HepG2 (cell line): ENCODE data around the gene CFAP97. TPM values are rescaled to one million over a fixed set of nuclear protein-coding genes. Genes with fewer than 3 reads are reported as not detected.
A peak's percentile ranks its signal among the peaks of the same experiment; 100 is the strongest.

Experiments used
- CBX2 ChIP-seq, 2 experiments: fragments of 200-600 bp in 1 of 2; sonication (generic); formaldehyde crosslinking in 1 of 2; IDR thresholded peaks; 2 replicates each; pipeline versions ENCODE4 v1.7.0 to v1.8.1; 2018 to 2022; ENCODE audit warnings: low read depth in 2 of 2, low read length in 1 of 2, mild to moderate bottlenecking in 1 of 2, missing genetic modification reagents in 1 of 2
- FOXK1 ChIP-seq: sonication (generic); formaldehyde crosslinking; IDR thresholded peaks from 2 replicates; pipeline ENCODE4 v1.4.0; 2020; ENCODE audit warnings: low read depth, missing genetic modification reagents, borderline replicate concordance
- HMGA1 ChIP-seq: sonication (generic); formaldehyde crosslinking; conservative IDR thresholded peaks from 2 replicates; pipeline ENCODE4 v1.4.0; 2020; ENCODE audit warnings: missing genetic modification reagents
- HNRNPUL1 ChIP-seq: fragments of 200-400 bp; formaldehyde crosslinking; IDR thresholded peaks from 2 replicates; pipeline ENCODE4 v1.6.1; 2017; ENCODE audit warnings: low read depth, mild to moderate bottlenecking, low read length, moderate library complexity
- PRPF4 ChIP-seq: fragments of 200-400 bp; formaldehyde crosslinking; IDR thresholded peaks from 2 replicates; pipeline ENCODE4 v1.6.1; 2016; ENCODE audit warnings: low read length, low read depth; ENCODE audit not compliant: poor library complexity, severe bottlenecking
- SOX5 ChIP-seq: IDR thresholded peaks from 2 replicates; pipeline ENCODE4 v1.6.1; 2016; ENCODE audit warnings: borderline replicate concordance
- SOX6 ChIP-seq, 2 experiments: fragments of 450-650 bp in 1 of 2; sonication (generic) in 1 of 2; formaldehyde crosslinking in 1 of 2; IDR thresholded peaks; 2 replicates each; pipeline versions ENCODE4 v1.4.0 to v1.6.1; 2017 to 2020; ENCODE audit warnings: antibody characterized with exemption in 1 of 2, mild to moderate bottlenecking in 1 of 2, missing genetic modification reagents in 1 of 2
- TP53 ChIP-seq: sonication (generic); formaldehyde crosslinking; conservative IDR thresholded peaks from 2 replicates; pipeline ENCODE4 v1.4.0; 2020; ENCODE audit warnings: missing genetic modification reagents
- ZC3H4 ChIP-seq: sonication (generic); formaldehyde crosslinking; IDR thresholded peaks from 2 replicates; pipeline ENCODE4 v1.4.0; 2020; ENCODE audit warnings: missing genetic modification reagents, borderline replicate concordance
- ZNF652 ChIP-seq: IDR thresholded peaks from 2 replicates; pipeline ENCODE4 v1.6.1; 2016; ENCODE audit warnings: low read depth, borderline replicate concordance
- ZNF709 ChIP-seq: sonication (generic); formaldehyde crosslinking; IDR thresholded peaks from 2 replicates; pipeline ENCODE4 v1.5.0; 2020; ENCODE audit warnings: mild to moderate bottlenecking, missing genetic modification reagents
- polyA plus RNA-seq, 8 experiments: library from polyadenylated mRNA; depleted of rRNA in 3 of 8; stranded (reverse) in 7 of 8; unstranded in 1 of 8; fragments of >200 nt; fragmentation: Illumina TruSeq in 4 of 8; extraction: Trizol in 4 of 8; gene quantifications; 2 replicates each; pipeline versions ENCODE4 v1.2.1 to v1.2.3, GENCODE V29; 2011 to 2016; ENCODE audit warnings: low read depth in 4 of 8, missing spikeins in 1 of 8, mixed read lengths in 1 of 8; ENCODE audit not compliant: insufficient read depth in 1 of 8
- total RNA-seq, 5 experiments: library from RNA; depleted of rRNA; stranded (reverse); fragments of >200 nt; fragmentation: Illumina TruSeq; extraction: Trizol; gene quantifications; 2 replicates each; pipeline ENCODE4 v1.2.3, GENCODE V29; 2016; ENCODE audit warnings: low read depth in 1 of 5
- TF ChIP-seq, protein P1 (sequence below): IDR thresholded peaks from 2 replicates; pipeline ENCODE4 v1.6.1; 2016; ENCODE audit warnings: missing compliant biosample characterization, missing genetic modification reagents, borderline replicate concordance
- TF ChIP-seq, protein P2 (sequence below): sonication (generic); formaldehyde crosslinking; conservative IDR thresholded peaks from 2 replicates; pipeline ENCODE4 v1.4.0; 2020; ENCODE audit warnings: missing genetic modification reagents
- TF ChIP-seq, protein P3 (sequence below): sonication (generic); formaldehyde crosslinking; conservative IDR thresholded peaks from 2 replicates; pipeline ENCODE4 v1.4.0; 2020; ENCODE audit warnings: missing genetic modification reagents
- TF ChIP-seq, protein P4 (sequence below): sonication (generic); formaldehyde crosslinking; IDR thresholded peaks from 2 replicates; pipeline ENCODE4 v1.8.0; 2022; ENCODE audit warnings: low read depth, missing genetic modification reagents
- TF ChIP-seq, protein P5 (sequence below): conservative IDR thresholded peaks from 2 replicates; pipeline ENCODE4 v1.6.1; 2018; ENCODE audit warnings: missing genetic modification reagents
- TF ChIP-seq, protein P6 (sequence below): sonication (generic); formaldehyde crosslinking; IDR thresholded peaks from 2 replicates; pipeline ENCODE4 v1.4.0; 2020; ENCODE audit warnings: mild to moderate bottlenecking, missing genetic modification reagents
- TF ChIP-seq, protein P7 (sequence below): sonication (generic); formaldehyde crosslinking; IDR thresholded peaks from 2 replicates; pipeline ENCODE4 v1.5.0; 2020; ENCODE audit warnings: mild to moderate bottlenecking, low read depth, missing genetic modification reagents, borderline replicate concordance

The CFAP97 gene
- total and polyA plus RNA-seq, 2 of the 13 experiments (the other 11 are each of a cell fraction or from before 2014, with no cell fraction given): 32.1 to 44.4 TPM

DNA sequence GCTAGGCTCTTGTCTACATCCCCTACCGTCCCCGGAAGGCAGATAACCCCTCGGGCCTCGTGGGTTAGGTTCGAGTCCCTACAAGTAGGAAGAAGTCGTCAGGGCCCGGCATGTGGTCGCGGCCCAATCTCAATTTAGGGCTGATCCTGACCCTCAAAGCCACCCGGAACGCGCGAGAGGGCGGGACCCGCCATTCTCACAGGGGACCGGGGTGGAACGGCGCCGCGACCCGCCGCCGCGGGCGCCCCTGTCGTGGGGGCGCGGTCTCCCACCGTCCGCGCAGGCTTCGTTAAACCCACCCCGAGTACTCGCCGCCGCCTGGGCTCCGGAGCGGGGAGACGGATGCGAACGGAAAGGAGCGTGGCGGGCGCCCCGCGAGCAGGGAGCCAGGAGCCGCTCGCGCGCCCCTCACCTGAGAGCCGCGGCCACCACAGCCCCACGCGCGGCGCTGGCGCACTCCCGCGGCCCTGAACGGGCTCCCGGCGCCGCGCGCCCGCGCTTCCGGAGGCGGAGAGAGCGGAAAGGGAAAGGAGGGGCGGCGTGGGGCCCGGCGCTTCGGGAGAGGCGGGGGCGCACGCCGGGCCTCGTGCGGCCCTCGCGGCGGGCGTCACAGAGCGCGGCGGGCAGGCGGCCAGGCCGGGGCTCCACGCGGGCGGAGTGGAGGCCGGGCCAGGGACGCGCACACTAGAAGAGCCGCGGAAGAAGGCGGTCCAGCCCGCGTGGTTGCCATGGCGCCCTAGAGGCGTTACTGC is at the start of gene CFAP97 (continued):
- TF ChIP-seq CBX2 (IDR thresholded peaks at IDR 0.05; ENCODE audit: low read depth, low read length) (no peak), CBX2 (CRISPR knock-in tag; IDR thresholded peaks at IDR 0.05; ENCODE audit: low read depth) (no peak), ZC3H4 (peak; percentile 79; the same call in 1 of the 2 replicates), HNRNPUL1 (no peak), HMGA1 (no peak), SOX5 (no peak), ZNF652 (CRISPR knock-in tag) (no peak), SOX6 (IDR thresholded peaks at IDR 0.05) (no peak), SOX6 (CRISPR knock-in tag; IDR thresholded peaks at IDR 0.05) (no peak), FOXK1 (CRISPR knock-in tag) (no peak; the same call in 1 of the 2 replicates), ZNF709 (CRISPR knock-in tag) (no peak; the same call in none of the 2 replicates), TP53 (CRISPR knock-in tag) (no peak), PRPF4 (no peak)
- TF ChIP-seq, protein P1, sequence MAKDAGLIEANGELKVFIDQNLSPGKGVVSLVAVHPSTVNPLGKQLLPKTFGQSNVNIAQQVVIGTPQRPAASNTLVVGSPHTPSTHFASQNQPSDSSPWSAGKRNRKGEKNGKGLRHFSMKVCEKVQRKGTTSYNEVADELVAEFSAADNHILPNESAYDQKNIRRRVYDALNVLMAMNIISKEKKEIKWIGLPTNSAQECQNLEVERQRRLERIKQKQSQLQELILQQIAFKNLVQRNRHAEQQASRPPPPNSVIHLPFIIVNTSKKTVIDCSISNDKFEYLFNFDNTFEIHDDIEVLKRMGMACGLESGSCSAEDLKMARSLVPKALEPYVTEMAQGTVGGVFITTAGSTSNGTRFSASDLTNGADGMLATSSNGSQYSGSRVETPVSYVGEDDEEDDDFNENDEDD (CRISPR knock-in tag): peak; percentile 81; the same call in 1 of the 2 replicates
- TF ChIP-seq, protein P2, sequence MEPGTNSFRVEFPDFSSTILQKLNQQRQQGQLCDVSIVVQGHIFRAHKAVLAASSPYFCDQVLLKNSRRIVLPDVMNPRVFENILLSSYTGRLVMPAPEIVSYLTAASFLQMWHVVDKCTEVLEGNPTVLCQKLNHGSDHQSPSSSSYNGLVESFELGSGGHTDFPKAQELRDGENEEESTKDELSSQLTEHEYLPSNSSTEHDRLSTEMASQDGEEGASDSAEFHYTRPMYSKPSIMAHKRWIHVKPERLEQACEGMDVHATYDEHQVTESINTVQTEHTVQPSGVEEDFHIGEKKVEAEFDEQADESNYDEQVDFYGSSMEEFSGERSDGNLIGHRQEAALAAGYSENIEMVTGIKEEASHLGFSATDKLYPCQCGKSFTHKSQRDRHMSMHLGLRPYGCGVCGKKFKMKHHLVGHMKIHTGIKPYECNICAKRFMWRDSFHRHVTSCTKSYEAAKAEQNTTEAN (CRISPR knock-in tag): peak; percentile 73
- TF ChIP-seq, protein P3, sequence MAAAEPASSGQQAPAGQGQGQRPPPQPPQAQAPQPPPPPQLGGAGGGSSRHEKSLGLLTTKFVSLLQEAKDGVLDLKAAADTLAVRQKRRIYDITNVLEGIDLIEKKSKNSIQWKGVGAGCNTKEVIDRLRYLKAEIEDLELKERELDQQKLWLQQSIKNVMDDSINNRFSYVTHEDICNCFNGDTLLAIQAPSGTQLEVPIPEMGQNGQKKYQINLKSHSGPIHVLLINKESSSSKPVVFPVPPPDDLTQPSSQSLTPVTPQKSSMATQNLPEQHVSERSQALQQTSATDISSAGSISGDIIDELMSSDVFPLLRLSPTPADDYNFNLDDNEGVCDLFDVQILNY (CRISPR knock-in tag): no peak
- TF ChIP-seq, protein P4, sequence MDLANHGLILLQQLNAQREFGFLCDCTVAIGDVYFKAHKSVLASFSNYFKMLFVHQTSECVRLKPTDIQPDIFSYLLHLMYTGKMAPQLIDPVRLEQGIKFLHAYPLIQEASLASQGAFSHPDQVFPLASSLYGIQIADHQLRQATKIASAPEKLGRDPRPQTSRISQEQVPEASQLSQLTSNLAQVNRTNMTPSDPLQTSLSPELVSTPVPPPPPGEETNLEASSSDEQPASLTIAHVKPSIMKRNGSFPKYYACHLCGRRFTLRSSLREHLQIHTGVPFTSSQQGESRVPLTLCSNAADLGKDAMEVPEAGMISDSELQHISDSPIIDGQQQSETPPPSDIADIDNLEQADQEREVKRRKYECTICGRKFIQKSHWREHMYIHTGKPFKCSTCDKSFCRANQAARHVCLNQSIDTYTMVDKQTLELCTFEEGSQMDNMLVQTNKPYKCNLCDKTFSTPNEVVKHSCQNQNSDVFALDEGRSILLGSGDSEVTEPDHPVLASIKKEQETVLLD (CRISPR knock-in tag): peak; percentile 80; the same call in 1 of the 2 replicates
- TF ChIP-seq, protein P5, sequence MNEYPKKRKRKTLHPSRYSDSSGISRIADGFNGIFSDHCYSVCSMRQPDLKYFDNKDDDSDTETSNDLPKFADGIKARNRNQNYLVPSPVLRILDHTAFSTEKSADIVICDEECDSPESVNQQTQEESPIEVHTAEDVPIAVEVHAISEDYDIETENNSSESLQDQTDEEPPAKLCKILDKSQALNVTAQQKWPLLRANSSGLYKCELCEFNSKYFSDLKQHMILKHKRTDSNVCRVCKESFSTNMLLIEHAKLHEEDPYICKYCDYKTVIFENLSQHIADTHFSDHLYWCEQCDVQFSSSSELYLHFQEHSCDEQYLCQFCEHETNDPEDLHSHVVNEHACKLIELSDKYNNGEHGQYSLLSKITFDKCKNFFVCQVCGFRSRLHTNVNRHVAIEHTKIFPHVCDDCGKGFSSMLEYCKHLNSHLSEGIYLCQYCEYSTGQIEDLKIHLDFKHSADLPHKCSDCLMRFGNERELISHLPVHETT (CRISPR knock-in tag): no peak; the same call in 1 of the 2 replicates
- TF ChIP-seq, protein P6, sequence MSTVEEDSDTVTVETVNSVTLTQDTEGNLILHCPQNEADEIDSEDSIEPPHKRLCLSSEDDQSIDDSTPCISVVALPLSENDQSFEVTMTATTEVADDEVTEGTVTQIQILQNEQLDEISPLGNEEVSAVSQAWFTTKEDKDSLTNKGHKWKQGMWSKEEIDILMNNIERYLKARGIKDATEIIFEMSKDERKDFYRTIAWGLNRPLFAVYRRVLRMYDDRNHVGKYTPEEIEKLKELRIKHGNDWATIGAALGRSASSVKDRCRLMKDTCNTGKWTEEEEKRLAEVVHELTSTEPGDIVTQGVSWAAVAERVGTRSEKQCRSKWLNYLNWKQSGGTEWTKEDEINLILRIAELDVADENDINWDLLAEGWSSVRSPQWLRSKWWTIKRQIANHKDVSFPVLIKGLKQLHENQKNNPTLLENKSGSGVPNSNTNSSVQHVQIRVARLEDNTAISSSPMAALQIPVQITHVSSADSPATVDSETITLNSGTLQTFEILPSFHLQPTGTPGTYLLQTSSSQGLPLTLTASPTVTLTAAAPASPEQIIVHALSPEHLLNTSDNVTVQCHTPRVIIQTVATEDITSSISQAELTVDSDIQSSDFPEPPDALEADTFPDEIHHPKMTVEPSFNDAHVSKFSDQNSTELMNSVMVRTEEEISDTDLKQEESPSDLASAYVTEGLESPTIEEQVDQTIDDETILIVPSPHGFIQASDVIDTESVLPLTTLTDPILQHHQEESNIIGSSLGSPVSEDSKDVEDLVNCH: no peak
- TF ChIP-seq, protein P7, sequence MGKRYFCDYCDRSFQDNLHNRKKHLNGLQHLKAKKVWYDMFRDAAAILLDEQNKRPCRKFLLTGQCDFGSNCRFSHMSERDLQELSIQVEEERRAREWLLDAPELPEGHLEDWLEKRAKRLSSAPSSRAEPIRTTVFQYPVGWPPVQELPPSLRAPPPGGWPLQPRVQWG: no peak
